HCT116 (cell line): ENCODE measurements around the gene ALLC. TPM values are rescaled to one million over a fixed set of nuclear protein-coding genes. Genes with fewer than 3 reads are reported as not detected.

ENCODE experiments used
- ATAC-seq: fragments of 200-7000 bp; cut with Tn5 transposase; 2 replicates; pipeline ENCODE4 v1.9.1; 2020; ENCODE audit warnings: mild to moderate bottlenecking, moderate library complexity
- BruUV-seq: library from RNA; stranded (reverse); fragments of 400-500 nt; replicated peaks from 2 replicates; lab custom pipeline; 2021; lab: Mats Ljungman, UMichigan
- CTCF ChIA-PET: fragments of 300-600 bp; sonication (Branson Sonifier 250); formaldehyde crosslinking; loops from one replicate; lab custom pipeline; 2021; ENCODE audit warnings: antibody characterized with exemption; lab: Charles Lee
- POLR2A ChIA-PET: fragments of 300-600, 350-600 bp; sonication (Branson Sonifier 250); formaldehyde crosslinking; loops from one replicate; lab custom pipeline; 2021; ENCODE audit warnings: antibody characterized with exemption; lab: Charles Lee
- RAD21 ChIA-PET, 2 experiments: fragments of 300-600 bp; sonication (Branson Sonifier 250); formaldehyde crosslinking; loops; one replicate each; lab custom pipeline; 2023; ENCODE audit warnings: low total read pairs in 2 of 2; ENCODE audit not compliant: uncharacterized antibody in 2 of 2, unreplicated experiment in 2 of 2, low non-redundant PET in 1 of 2; lab: Charles Lee
- DNase-seq: peaks from one replicate; pipeline ENCODE4 v3.0.0-alpha.2; 2010; ENCODE audit warnings: low read depth, low spot score
- H2AFZ ChIP-seq: fragments of 200-600 bp; shearing (Covaris generic), sonication (generic); 2 replicates; pipeline ENCODE4 v1.6.1; 2017; ENCODE audit warnings: low read depth, mixed run types, mixed read lengths, antibody characterized with exemption, low read length; ENCODE audit not compliant: poor library complexity, severe bottlenecking
- H3K27ac ChIP-seq: 2 replicates; pipeline ENCODE4 v1.5.1; 2012; ENCODE audit warnings: low read depth, low read length
- H3K27me3 ChIP-seq: fragments of 200-600 bp; sonication (generic); 2 replicates; pipeline ENCODE4 v1.6.1; 2016; ENCODE audit warnings: mixed run types, low read length, mixed read lengths; ENCODE audit not compliant: insufficient read depth
- H3K36me3 ChIP-seq, 2 experiments: fragments of 200-500 bp in 1 of 2; fragments of 200-600 bp in 1 of 2; sonication (Bioruptor generic) in 1 of 2; sonication (generic) in 1 of 2; 2 replicates each; pipeline versions ENCODE4 v1.5.1 to v1.6.1; 2014 to 2016; ENCODE audit warnings: low read length in 2 of 2, inconsistent platforms in 1 of 2, mixed read lengths in 1 of 2, mixed run types in 1 of 2; ENCODE audit not compliant: insufficient read depth in 2 of 2, control insufficient read depth in 1 of 2
- H3K4me1 ChIP-seq, 2 experiments: fragments of 200-600 bp in 1 of 2; sonication (generic) in 1 of 2; 2 replicates each; pipeline versions ENCODE4 v1.5.1 to v1.6.1; 2012 to 2017; ENCODE audit warnings: low read length in 2 of 2, inconsistent platforms in 1 of 2, mild to moderate bottlenecking in 1 of 2, mixed read lengths in 1 of 2, mixed run types in 1 of 2, moderate library complexity in 1 of 2; ENCODE audit not compliant: insufficient read depth in 2 of 2, control insufficient read depth in 1 of 2
- H3K4me2 ChIP-seq: fragments of 200-600 bp; sonication (generic); 2 replicates; pipeline ENCODE4 v1.6.1; 2017; ENCODE audit warnings: mixed run types, low read length, mixed read lengths
- H3K4me3 ChIP-seq, 2 experiments: fragments of 200-600 bp in 1 of 2; sonication (generic) in 1 of 2; replicated peaks in 1 of 2; 2 replicates each; pipeline ENCODE4 v1.5.1; 2011 to 2016; ENCODE audit warnings: low read length in 2 of 2, control low read depth in 1 of 2, low read depth in 1 of 2, mild to moderate bottlenecking in 1 of 2, mixed read lengths in 1 of 2, mixed run types in 1 of 2
- H3K79me2 ChIP-seq: fragments of 200-600 bp; sonication (generic); 2 replicates; pipeline ENCODE4 v1.6.1; 2017; ENCODE audit warnings: mild to moderate bottlenecking, mixed run types, low read length, moderate library complexity, mixed read lengths; ENCODE audit not compliant: insufficient read depth
- H3K9ac ChIP-seq: fragments of 200-600 bp; sonication (generic); 2 replicates; pipeline ENCODE4 v1.6.1; 2016; ENCODE audit warnings: low read length, mixed read lengths
- H3K9me2 ChIP-seq: fragments of 200-600 bp; sonication (generic), shearing (Covaris generic); 2 replicates; pipeline ENCODE4 v1.6.1; 2017; ENCODE audit warnings: mixed run types, mild to moderate bottlenecking, moderate library complexity; ENCODE audit not compliant: insufficient read depth
- H3K9me3 ChIP-seq, 2 experiments: fragments of 200-500 bp in 1 of 2; fragments of 200-600 bp in 1 of 2; sonication (Bioruptor generic) in 1 of 2; sonication (generic) in 1 of 2; 2 replicates each; pipeline ENCODE4 v1.6.1; 2014 to 2017; ENCODE audit warnings: low read length in 2 of 2, mixed read lengths in 2 of 2, inconsistent platforms in 1 of 2, low read depth in 1 of 2, mild to moderate bottlenecking in 1 of 2, mixed run types in 1 of 2, moderate library complexity in 1 of 2; ENCODE audit not compliant: control insufficient read depth in 1 of 2, insufficient read depth in 1 of 2
- H4K20me1 ChIP-seq: fragments of 200-600 bp; sonication (generic), shearing (Covaris generic); 2 replicates; pipeline ENCODE4 v1.6.1; 2017; ENCODE audit warnings: mixed run types, mild to moderate bottlenecking, moderate library complexity; ENCODE audit not compliant: insufficient read depth
- CEBPB ChIP-seq: IDR thresholded peaks from 2 replicates; pipeline ENCODE4 v1.6.1; 2012; ENCODE audit warnings: low read depth
- ELF1 ChIP-seq: IDR thresholded peaks from 2 replicates; pipeline ENCODE4 v1.6.1; 2012; ENCODE audit warnings: low read depth, borderline replicate concordance
- EZH2 ChIP-seq: fragments of 200-600 bp; sonication (generic); IDR thresholded peaks from 2 replicates; pipeline ENCODE4 v1.6.1; 2017; ENCODE audit warnings: antibody characterized with exemption, mixed run types
- EZH2phosphoT487 ChIP-seq: fragments of 200-600 bp; IDR thresholded peaks from 2 replicates; pipeline ENCODE4 v1.6.1; 2018; ENCODE audit warnings: antibody characterized with exemption, borderline replicate concordance
- FOSL1 ChIP-seq: IDR thresholded peaks from 2 replicates; pipeline ENCODE4 v1.6.1; 2012; ENCODE audit warnings: low read depth
- JUND ChIP-seq: IDR thresholded peaks from 2 replicates; pipeline ENCODE4 v1.6.1; 2012
- MAX ChIP-seq: IDR thresholded peaks from 2 replicates; pipeline ENCODE4 v1.6.1; 2012
- POLR2A ChIP-seq: IDR thresholded peaks from 2 replicates; pipeline ENCODE4 v1.7.0; 2011; ENCODE audit warnings: borderline replicate concordance; ENCODE audit not compliant: insufficient read depth, insufficient read length; ENCODE audit errors: extremely low read depth
- POLR2AphosphoS5 ChIP-seq: IDR thresholded peaks from 2 replicates; pipeline ENCODE4 v1.6.1; 2011; ENCODE audit warnings: mild to moderate bottlenecking, low read depth, low read length, moderate library complexity
- RAD21 ChIP-seq: IDR thresholded peaks from 2 replicates; pipeline ENCODE4 v1.6.1; 2012; ENCODE audit warnings: low read depth, mild to moderate bottlenecking
- REST ChIP-seq: IDR thresholded peaks from 2 replicates; pipeline ENCODE4 v1.6.1; 2012; ENCODE audit warnings: low read depth
- SIN3A ChIP-seq: IDR thresholded peaks from 2 replicates; pipeline ENCODE4 v1.6.1; 2012; ENCODE audit warnings: low read depth
- SP1 ChIP-seq: IDR thresholded peaks from 2 replicates; pipeline ENCODE4 v1.6.1; 2012; ENCODE audit warnings: low read depth
- TCF7L2 ChIP-seq: IDR thresholded peaks from 2 replicates; pipeline ENCODE4 v1.7.0; 2011; ENCODE audit warnings: borderline replicate concordance, inconsistent platforms; ENCODE audit not compliant: insufficient read depth, insufficient read length; ENCODE audit errors: extremely low read depth
- YY1 ChIP-seq: IDR thresholded peaks from 2 replicates; pipeline ENCODE4 v1.6.1; 2011; ENCODE audit warnings: low read length, low read depth, moderate library complexity, mild to moderate bottlenecking; ENCODE audit not compliant: insufficient replicate concordance; ENCODE audit errors: extremely low read depth
- ZFX ChIP-seq: fragments of 450-650 bp; IDR thresholded peaks from 2 replicates; pipeline ENCODE4 v1.6.1; 2017
- ZNF274 ChIP-seq: fragments of 200-500 bp; sonication (Bioruptor generic); IDR thresholded peaks from 2 replicates; pipeline ENCODE4 v1.6.1; 2014; ENCODE audit warnings: mild to moderate bottlenecking, low read depth, low read length, inconsistent platforms
- intact Hi-C: fragments of 100-400 bp; cut with micrococcal nuclease; formaldehyde crosslinking; loops from 2 replicates; pipeline ENCODE4 v1.10.0; 2022
- total RNA-seq: library from RNA; stranded (reverse); gene quantifications from one replicate; pipeline ENCODE4 v1.2.1, GENCODE V29; 2021; ENCODE audit not compliant: unreplicated experiment
- TF ChIP-seq, protein P1 (sequence below): IDR thresholded peaks from 2 replicates; pipeline ENCODE4 v1.6.1; 2012
- TF ChIP-seq, protein P2 (sequence below), 3 experiments: fragments of 200-600 bp in 1 of 3; sonication (generic) in 1 of 3; IDR thresholded peaks in 2 of 3; conservative IDR thresholded peaks in 1 of 3; 2 replicates each; pipeline ENCODE4 v1.5.1; 2012 to 2017; ENCODE audit warnings: low read depth in 2 of 3, low read length in 2 of 3, antibody characterized with exemption in 1 of 3, borderline replicate concordance in 1 of 3, control low read depth in 1 of 3, mild to moderate bottlenecking in 1 of 3, mixed read lengths in 1 of 3, mixed run types in 1 of 3, moderate library complexity in 1 of 3; ENCODE audit not compliant: insufficient read depth in 1 of 3

ALLC gene
- total RNA-seq, 1 experiment from 2014 or later: not detected

GRCh38 chr2:3652896-3653625 lies 4.9 kb upstream of the ALLC start (continued):
- no peak for TF ChIP-seq POLR2A

DNA sequence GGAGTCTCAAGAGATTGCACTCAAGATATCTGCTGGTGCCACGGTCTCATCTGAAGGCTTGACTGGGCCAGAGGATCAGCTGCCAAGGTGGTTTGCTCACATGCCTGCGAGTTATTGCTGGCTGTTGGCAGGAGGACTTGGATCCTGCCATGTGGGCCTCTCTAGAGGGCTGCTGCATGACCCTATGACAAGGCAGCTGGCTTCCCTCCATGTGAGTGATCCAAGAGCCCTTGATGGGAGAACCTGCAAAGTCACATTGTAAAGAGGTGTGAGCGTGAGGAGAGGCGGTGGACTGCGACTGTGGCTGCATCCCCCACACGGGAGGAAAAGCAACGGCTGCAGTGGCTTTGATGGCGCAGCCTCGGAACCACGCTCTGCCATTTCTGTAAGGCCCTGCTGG lies 4.0 kb upstream of the ALLC start:
- no peaks in the 10 kb centered on the region for H3K9me2 ChIP-seq
- no peak for DNase-seq
- BruUV-seq: no TSS peak
- no peak for ATAC-seq
- H3K4me1 ChIP-seq: peaks cover 0 to 5% of the 10 kb centered on the region in 2 experiments; a peak in 2 of 4 replicates
- H3K4me3 ChIP-seq: no peak overlapping the region
- H3K36me3 ChIP-seq: no peaks in the 10 kb centered on the region
- ChIA-PET CTCF (no interaction called here), RAD21 (no interaction called here), POLR2A (no interaction called here)
- no peaks in the 10 kb centered on the region for H3K79me2 ChIP-seq
- no peaks in the 10 kb centered on the region for H4K20me1 ChIP-seq
- no peak overlapping the region for H3K27ac ChIP-seq
- no peak overlapping the region for H3K9ac ChIP-seq
- H3K4me2 ChIP-seq: no peak overlapping the region
- no peaks in the 10 kb centered on the region for H3K9me3 ChIP-seq
- intact Hi-C loops: loop anchor here (5.0 to 10.0 kb wide), 3 partner anchors 119 to 812 kb away; no protein-coding TSS in a partner anchor
- no peaks in the 10 kb centered on the region for H3K27me3 ChIP-seq
- H2AFZ ChIP-seq: no peak overlapping the region
- TF ChIP-seq, protein P1, sequence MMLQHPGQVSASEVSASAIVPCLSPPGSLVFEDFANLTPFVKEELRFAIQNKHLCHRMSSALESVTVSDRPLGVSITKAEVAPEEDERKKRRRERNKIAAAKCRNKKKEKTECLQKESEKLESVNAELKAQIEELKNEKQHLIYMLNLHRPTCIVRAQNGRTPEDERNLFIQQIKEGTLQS: no peak
- TF ChIP-seq, protein P2, sequence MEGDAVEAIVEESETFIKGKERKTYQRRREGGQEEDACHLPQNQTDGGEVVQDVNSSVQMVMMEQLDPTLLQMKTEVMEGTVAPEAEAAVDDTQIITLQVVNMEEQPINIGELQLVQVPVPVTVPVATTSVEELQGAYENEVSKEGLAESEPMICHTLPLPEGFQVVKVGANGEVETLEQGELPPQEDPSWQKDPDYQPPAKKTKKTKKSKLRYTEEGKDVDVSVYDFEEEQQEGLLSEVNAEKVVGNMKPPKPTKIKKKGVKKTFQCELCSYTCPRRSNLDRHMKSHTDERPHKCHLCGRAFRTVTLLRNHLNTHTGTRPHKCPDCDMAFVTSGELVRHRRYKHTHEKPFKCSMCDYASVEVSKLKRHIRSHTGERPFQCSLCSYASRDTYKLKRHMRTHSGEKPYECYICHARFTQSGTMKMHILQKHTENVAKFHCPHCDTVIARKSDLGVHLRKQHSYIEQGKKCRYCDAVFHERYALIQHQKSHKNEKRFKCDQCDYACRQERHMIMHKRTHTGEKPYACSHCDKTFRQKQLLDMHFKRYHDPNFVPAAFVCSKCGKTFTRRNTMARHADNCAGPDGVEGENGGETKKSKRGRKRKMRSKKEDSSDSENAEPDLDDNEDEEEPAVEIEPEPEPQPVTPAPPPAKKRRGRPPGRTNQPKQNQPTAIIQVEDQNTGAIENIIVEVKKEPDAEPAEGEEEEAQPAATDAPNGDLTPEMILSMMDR (IDR thresholded peaks at IDR 0.05 in 2 of 3, conservative IDR thresholded peaks at IDR 0.05 in 1 of 3; ENCODE audit: borderline replicate concordance in 1 of 3, insufficient read depth in 1 of 3, low read depth in 2 of 3, low read length in 2 of 3): no peak
- TF ChIP-seq TCF7L2: no peak
- TF ChIP-seq EZH2: no peak
- TF ChIP-seq POLR2A: no peak
- TF ChIP-seq MAX: no peak
- TF ChIP-seq SIN3A: no peak
- TF ChIP-seq REST: no peak
- no peak for TF ChIP-seq FOSL1
- no peak for TF ChIP-seq ELF1
- no peak for TF ChIP-seq ZFX
- TF ChIP-seq RAD21: no peak
- no peak for TF ChIP-seq YY1
- no peak for TF ChIP-seq SP1
- no peak for TF ChIP-seq EZH2phosphoT487
- no peak for TF ChIP-seq CEBPB
- no peak for TF ChIP-seq ZNF274
- no peak for TF ChIP-seq POLR2AphosphoS5
- TF ChIP-seq JUND: no peak
